ENCODE results near the gene SHISA9.

The SHISA9 gene

DNA sequence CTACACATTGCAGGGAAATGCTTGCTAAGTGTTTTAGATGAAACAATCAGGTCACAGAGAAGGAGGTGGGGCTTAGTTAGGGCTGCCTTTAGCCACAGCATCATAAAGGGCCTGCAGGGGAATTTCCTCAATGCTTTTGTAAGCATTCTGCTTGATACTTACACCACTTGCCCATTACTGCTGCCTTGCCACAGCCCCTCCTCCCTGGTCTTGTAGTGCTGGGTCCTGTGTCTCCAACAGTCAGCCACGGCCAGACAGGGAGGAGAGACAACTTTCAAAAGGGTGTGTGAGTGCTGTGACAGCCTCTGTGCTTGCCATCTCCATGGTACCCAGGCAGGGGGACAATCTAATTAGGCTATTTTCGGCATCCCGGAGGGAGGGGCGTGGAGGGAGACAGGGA is 111.2 kb downstream of the SHISA9 start:
- TF ChIP-seq CTCF (conservative IDR thresholded peaks at IDR 0.05; ENCODE audit: low read depth, low read length): no peak
- DNase-seq (ENCODE audit: low read depth): no peak
- H3K4me3 ChIP-seq (ENCODE audit: low read depth, low read length): no peak overlapping the region

GRCh38 chr16:13013043-13013442 is 111.6 kb downstream of the SHISA9 start:
- TF ChIP-seq CTCF (conservative IDR thresholded peaks at IDR 0.05; ENCODE audit: low read depth, low read length): no peak
- H3K4me3 ChIP-seq (ENCODE audit: low read depth, low read length): no peak overlapping the region

DNA sequence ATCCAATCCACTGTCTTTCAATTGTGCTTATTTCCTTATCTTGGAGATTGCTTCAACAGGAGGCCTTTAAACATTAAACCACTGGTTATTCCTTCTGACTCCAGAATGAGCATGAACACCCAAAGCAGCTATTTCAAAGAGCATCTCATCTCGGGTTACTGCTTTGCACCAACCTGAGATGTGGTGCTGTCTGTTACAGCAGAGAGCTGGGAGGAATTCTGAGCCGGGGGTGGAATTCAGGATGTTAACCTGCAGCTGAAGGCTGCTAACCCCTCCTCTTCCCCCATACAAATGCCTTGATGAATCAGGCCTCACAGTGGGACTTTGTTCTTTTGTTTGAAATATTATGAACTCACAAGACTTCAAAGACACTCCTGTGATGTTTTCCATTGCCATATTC is 113.1 kb downstream of the SHISA9 start:
- no peak for DNase-seq (ENCODE audit: low read depth)
- no peak for TF ChIP-seq CTCF (conservative IDR thresholded peaks at IDR 0.05; ENCODE audit: low read depth, low read length)
- H3K4me3 ChIP-seq (ENCODE audit: low read depth, low read length): no peak overlapping the region

More at GRCh38 chr16:13013043-13013442, 111.6 kb downstream of the SHISA9 start:
- DNase-seq (ENCODE audit: low read depth): no peak

DNA sequence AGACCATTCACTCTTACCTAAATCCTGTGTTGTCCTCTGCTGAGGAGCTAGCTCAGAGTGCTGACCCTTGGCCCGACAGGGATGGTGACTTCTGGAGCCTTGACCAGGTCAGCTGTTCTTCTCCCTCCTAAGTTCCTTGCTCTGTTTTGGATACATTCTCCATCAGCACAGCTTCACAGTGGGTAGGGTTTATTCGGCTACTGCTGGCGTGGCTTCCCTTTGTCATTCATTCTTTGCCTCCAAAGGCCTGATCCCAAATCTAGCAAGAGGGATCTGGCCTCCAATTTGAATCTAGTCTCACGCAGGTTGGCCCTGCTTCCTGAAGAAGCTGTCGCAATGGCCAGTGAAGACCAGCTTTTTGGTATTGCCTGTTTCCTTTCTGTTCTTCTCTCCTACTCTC is 116.6 kb downstream of the SHISA9 start:
- H3K4me3 ChIP-seq (ENCODE audit: low read depth, low read length): no peak overlapping the region
- DNase-seq (ENCODE audit: low read depth): no peak
- TF ChIP-seq CTCF (conservative IDR thresholded peaks at IDR 0.05; ENCODE audit: low read depth, low read length): no peak

GRCh38 chr16:13021996-13022395 is 120.6 kb downstream of the SHISA9 start:
- DNase-seq (ENCODE audit: low read depth): no peak
- TF ChIP-seq CTCF (conservative IDR thresholded peaks at IDR 0.05; ENCODE audit: low read depth, low read length): no peak

GRCh38 chr16:13029786-13030185 is 128.4 kb downstream of the SHISA9 start:
- DNase-seq (ENCODE audit: low read depth): no peak
- no peak for TF ChIP-seq CTCF (conservative IDR thresholded peaks at IDR 0.05; ENCODE audit: low read depth, low read length)
- H3K4me3 ChIP-seq (ENCODE audit: low read depth, low read length): no peak overlapping the region

More at GRCh38 chr16:13021996-13022395, 120.6 kb downstream of the SHISA9 start:
- no peak overlapping the region for H3K4me3 ChIP-seq (ENCODE audit: low read depth, low read length)

GRCh38 chr16:13030769-13031168 is 129.4 kb downstream of the SHISA9 start:
- H3K4me3 ChIP-seq (ENCODE audit: low read depth, low read length): no peak overlapping the region
- DNase-seq (ENCODE audit: low read depth): no peak
- TF ChIP-seq CTCF (conservative IDR thresholded peaks at IDR 0.05; ENCODE audit: low read depth, low read length): no peak

All from choroid plexus epithelial cell (primary cell).